T1000 (cell line): ENCODE measurements around the gene TMEM176B.

ENCODE experiments used
- DNase-seq: peaks from one replicate; lab custom pipeline; 2025; ENCODE audit warnings: mixed read lengths; lab: John Stamatoyannopoulos, UW

TMEM176B gene

DNA sequence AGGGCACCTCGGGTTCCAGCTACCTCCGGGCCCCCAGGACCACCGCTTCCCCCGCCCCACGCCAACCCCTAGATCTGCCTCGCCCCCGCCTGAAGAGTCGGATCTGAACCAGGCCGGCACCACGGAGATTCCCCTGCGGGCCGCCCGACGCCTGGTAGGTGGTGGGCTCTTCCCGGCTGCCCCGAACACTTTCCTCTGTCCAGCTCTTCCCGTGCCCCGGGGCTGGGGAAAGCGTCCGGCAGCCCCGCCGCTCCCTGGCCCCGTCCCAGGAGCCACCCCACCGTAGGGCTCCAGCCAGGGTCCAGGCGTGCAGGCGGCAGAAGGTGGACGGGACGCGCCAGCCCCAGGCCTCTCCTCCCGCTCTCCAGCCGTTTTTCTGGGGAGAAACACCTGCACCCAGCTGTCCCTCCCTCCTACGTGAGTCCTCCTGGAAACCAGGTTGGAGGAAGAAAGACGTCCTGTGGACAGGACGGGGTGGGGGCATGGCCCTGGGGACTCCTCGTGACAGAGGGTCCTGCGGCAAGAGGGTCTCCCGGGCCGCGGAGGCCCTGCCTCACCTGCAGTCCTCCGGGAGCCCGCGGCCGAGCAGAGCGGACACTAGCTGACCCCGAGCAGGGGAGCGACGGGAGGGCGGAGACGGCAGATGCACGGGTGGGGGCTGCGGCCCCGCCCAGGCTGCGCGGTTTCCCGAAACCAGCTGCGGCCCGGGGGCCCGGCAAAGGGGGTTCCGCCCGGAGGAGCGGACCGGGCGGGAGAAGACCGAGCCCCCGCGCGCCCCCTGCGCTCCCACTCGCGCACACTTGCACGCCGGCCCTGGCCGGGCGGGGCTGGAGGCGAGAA is at the start of gene TMEM176B:
TSS of gene TMEM176B (minus strand) at position 624 of the 840 bp plus-strand sequence. CDS start 3,795 bp downstream, outside the sequence.
- DNase-seq, result no peak

- DNase-seq, result no peak
Measured at GRCh38 chr7:150849204-150849775, 49.1 kb upstream of the TMEM176B start.

GRCh38 chr7:150848561-150849115 is 48.5 kb upstream of the TMEM176B start:
- no peak for DNase-seq

DNA sequence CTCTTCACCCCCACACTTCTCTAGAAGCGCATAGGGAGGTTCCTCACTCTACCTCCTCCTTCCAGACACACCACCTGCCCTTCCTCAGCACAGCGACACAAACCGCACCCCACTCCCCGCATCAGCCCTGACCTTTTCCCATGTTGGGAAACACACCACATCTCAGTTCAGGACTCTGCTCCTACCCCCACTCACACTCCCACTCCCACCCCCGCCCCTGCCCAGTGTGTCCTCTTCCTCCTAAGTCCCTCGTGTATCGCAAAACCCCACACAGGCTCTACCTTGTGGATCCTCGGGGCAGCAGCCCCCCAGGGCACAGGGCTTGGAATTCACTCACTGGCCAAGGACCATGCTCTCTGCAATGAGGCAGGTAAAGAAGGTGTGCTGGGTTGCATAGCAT is 47.9 kb upstream of the TMEM176B start:
- no peak for DNase-seq

GRCh38 chr7:150847536-150847935 is 47.4 kb upstream of the TMEM176B start:
- DNase-seq, result no peak

DNA sequence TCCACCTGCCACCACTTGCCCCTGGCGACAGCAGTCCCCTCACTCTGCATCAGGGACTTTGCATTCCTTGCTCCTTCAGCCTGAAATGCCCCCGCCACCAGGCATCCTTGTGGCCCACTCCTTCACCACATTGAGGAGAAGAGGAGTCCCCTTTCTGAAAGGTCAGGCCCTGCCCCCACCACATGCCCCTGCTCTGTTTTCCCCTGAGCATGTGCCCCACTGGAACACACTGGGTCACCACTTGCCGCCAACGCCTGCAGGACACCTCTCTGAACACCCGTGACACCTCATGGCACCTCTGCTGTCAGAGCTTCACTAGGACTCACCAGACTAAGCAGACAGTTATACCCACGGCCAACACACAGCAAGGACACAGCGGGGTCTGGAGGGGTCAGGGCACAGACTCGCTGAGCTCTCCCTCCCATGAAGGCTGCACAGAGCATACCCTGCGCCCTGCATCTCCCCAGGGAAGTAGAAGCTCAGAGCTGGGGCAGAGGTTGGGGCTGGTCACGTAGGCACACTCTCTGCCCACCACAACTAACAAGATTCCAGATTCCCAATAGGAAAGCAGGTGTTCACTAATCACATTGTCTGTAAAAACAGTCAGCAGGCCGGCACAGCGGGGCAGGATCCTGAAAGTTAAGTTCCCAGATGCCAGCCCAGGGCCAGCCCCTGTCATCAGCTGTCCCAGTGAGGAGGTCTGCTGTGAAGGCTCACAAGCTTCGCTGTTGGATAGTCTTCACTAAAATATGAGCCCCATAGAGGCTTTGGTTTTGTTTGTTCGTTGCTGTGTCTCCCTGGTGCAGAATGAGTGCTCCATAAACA is 46.3 kb upstream of the TMEM176B start:
- DNase-seq, result no peak

DNA sequence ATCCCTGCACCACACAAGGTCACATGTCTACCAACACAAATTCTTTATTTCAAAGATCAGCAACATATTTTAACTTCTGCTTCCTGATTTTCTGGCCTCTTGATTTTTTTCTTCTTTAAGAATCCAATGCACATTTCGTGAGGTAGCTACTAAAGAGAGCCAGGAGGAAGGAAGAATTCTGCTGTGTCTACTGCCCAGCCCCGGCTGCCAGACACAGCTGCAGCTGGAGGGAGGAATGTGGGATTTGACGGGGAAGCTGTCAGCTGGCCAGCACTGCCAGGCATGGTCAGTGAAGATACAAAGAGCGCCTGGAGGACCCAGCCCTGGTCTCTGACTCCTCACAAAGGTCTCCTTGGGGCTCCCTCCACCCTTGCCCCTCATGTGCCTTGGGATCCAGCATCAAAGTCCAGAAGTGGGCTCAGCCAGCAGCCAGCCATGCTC is 45.3 kb upstream of the TMEM176B start:
- no peak for DNase-seq

GRCh38 chr7:150842716-150843115 is 42.6 kb upstream of the TMEM176B start:
- DNase-seq, result no peak

- DNase-seq, result no peak
Measured at GRCh38 chr7:150842018-150842417, 41.9 kb upstream of the TMEM176B start.

DNA sequence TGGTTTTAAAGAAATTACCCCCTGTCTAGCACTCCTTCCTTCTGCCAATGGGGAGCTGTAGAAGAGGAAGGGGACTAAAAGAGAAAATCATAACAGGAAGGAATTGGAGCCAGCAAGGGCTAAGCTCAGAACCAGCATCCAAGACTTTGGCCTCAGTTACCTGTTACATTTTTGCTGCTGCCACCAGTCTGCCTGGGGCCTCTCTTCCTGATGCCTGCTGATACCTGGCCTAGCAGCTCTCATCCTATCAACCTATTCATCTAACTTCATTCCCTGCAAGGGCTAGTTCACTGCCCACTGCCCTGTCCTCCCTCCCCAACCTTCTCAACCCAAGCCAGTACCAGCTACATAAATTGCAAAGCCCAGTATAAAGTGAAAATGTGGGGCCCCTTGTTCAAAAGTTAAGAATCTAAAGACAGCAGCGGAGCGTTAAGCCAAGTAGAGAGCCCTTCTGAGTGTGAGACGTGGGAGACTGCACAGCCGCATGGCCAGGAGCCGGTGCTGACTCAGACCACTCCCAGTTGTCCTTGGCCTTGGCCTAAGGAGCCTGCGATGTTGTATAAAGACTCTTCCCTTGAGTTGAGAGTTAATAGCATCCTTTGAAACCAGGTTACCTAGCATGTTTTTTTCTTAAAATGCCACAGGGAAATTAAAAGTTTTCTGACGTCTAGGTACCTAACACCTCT is 38.9 kb upstream of the TMEM176B start:
- DNase-seq, result no peak

DNA sequence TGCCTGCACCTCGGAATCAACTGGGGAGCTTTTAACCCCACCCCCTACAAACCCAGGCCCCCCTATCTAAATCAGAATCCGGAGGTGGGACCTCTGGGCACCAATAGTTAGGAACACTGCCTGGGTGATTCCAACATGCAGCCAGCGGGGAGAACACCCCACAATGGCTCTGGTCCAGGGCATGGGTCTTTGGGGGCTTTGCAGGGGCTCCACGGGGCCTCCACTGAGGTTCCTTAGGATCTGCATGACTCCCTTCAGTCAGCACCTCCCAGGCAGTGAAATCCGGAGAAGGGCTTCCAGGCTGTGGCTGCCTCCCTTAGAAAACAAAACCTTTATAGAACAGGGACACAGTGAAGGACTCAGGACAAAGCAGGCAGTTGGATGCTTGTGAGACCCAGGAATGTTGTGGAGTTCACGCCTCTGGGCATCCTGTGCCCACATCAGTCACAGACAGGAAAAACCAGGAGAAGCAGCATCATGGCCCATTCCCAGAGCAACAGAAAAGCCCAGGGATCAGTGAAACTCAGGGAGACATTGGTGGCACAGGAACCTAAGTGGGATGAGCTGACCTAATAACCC is 35.6 kb upstream of the TMEM176B start:
- no peak for DNase-seq

DNA sequence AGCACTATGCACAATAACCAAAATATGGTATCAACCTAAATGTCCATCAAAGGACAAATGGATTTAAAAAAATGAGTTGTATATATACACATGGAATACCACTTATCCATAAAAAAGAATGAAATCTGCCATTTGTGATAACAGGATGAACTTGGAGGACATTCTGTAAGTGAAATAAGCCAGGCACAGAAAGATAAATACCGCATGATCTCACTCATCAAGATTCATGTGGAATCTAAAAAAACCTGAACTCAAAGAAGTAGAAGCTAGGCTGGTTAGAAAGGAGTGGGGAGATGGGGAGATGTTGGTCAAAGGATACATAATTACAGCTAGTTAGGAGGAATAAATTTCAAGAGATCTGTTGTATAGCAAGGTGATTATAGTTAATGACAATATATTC is 34.9 kb upstream of the TMEM176B start:
- no peak for DNase-seq

- DNase-seq, result no peak
Measured at GRCh38 chr7:150831851-150832250, 31.7 kb upstream of the TMEM176B start.

GRCh38 chr7:150830937-150831336 is 30.8 kb upstream of the TMEM176B start:
- no peak for DNase-seq

DNA sequence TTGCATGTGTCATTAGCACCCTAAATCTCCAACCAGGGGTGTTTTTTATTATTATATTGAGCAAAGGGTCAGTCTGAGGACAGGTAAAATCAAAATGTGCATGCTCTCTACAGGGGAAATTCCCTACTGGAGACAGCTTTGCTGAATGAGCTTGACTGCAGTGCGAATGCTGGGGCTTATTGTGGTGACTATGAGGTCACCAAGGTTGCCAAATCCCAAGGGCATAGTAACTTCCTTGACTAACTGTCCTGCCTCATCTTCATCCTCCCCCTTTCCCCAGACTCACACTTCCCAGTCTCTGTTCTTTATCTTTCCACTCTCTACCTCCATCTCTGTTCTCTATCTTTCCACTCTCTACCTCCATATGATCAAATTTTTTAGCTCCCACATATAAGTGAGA is 29.3 kb upstream of the TMEM176B start:
- DNase-seq, result no peak

GRCh38 chr7:150828384-150828783 is 28.2 kb upstream of the TMEM176B start:
- DNase-seq, result no peak

GRCh38 chr7:150826061-150826849 is 26.1 kb upstream of the TMEM176B start:
- DNase-seq, result no peak

GRCh38 chr7:150824379-150825177 is 24.4 kb upstream of the TMEM176B start:
- no peak for DNase-seq

- DNase-seq, result no peak
Measured at GRCh38 chr7:150823484-150824126, 23.4 kb upstream of the TMEM176B start.
